GM12878 (cell line): ENCODE measurements around the gene SPATA24. TPM values are rescaled to one million over a fixed set of nuclear protein-coding genes. Genes with fewer than 3 reads are reported as not detected.

Experiments used
- ATAC-seq: fragments of 200-7000 bp; cut with Tn5 transposase; 3 replicates; pipeline ENCODE4 v1.9.1; 2020; ENCODE audit warnings: mild to moderate bottlenecking, moderate library complexity
- BruUV-seq: library from RNA; stranded (reverse); fragments of 400-500 nt; replicated peaks from 2 replicates; lab custom pipeline; 2021; lab: Mats Ljungman, UMichigan
- CTCF ChIA-PET: fragments of 300-600 bp; sonication (Branson Sonifier 250); formaldehyde crosslinking; extraction: SDS; loops from one replicate; lab custom pipeline; 2021; ENCODE audit warnings: inconsistent platforms; lab: Yijun Ruan, JAX
- POLR2A ChIA-PET: fragments of 350-600 bp; formaldehyde crosslinking; extraction: SDS; loops from one replicate; lab custom pipeline; 2021; ENCODE audit warnings: inconsistent platforms; lab: Charles Lee
- RAD21 ChIA-PET: fragments of 300-600 bp; sonication (Branson Sonifier 250); formaldehyde crosslinking; loops from one replicate; lab custom pipeline; 2023; ENCODE audit warnings: antibody characterized with exemption; ENCODE audit not compliant: unreplicated experiment; lab: Charles Lee
- SMC1A ChIA-PET: fragments of 300-600 bp; sonication (Branson Sonifier 250); formaldehyde crosslinking; loops from one replicate; lab custom pipeline; 2023; ENCODE audit not compliant: unreplicated experiment, uncharacterized antibody; lab: Charles Lee
- DNase-seq: peaks from one replicate; pipeline ENCODE4 v3.0.0-alpha.2; 2011; ENCODE audit warnings: low read depth, low spot score
- FAIRE-seq: peaks from 3 replicates; lab custom pipeline; 2011; peaks lifted over from hg19 to GRCh38; lab: Jason Lieb, UNC
- H2AFZ ChIP-seq: 2 replicates; pipeline ENCODE4 v1.6.0; 2011; ENCODE audit warnings: low read depth, low read length, control low read depth; ENCODE audit not compliant: control insufficient read depth
- H3K27ac ChIP-seq: 2 replicates; pipeline ENCODE4 v1.5.1; 2011; ENCODE audit warnings: control low read depth; ENCODE audit not compliant: control insufficient read depth, insufficient read depth
- H3K27me3 ChIP-seq, 2 experiments: replicated peaks in 1 of 2; 2 replicates each; pipeline versions ENCODE4 v1.6.0 to v1.6.1; 2011; ENCODE audit warnings: low read length in 1 of 2; ENCODE audit not compliant: control insufficient read depth in 2 of 2, insufficient read depth in 2 of 2
- H3K36me3 ChIP-seq, 2 experiments: 2 replicates each; pipeline ENCODE4 v1.5.1; 2011; ENCODE audit warnings: low read length in 1 of 2; ENCODE audit not compliant: control insufficient read depth in 2 of 2, insufficient read depth in 2 of 2
- H3K4me1 ChIP-seq: 2 replicates; pipeline ENCODE4 v1.6.1; 2011; ENCODE audit warnings: mild to moderate bottlenecking, low read length, moderate library complexity, mixed read lengths; ENCODE audit not compliant: control insufficient read depth, insufficient read depth
- H3K4me2 ChIP-seq: 2 replicates; pipeline ENCODE4 v1.6.0; 2011; ENCODE audit warnings: control low read depth; ENCODE audit not compliant: control insufficient read depth, insufficient read depth
- H3K4me3 ChIP-seq: fragments of 200-600 bp; sonication (generic); 2 replicates; pipeline ENCODE4 v1.5.1; 2016
- H3K79me2 ChIP-seq: 2 replicates; pipeline ENCODE4 v1.6.0; 2011; ENCODE audit warnings: low read length; ENCODE audit not compliant: control insufficient read depth, insufficient read depth
- H3K9ac ChIP-seq: 2 replicates; pipeline ENCODE4 v1.8.0; 2011; ENCODE audit warnings: low read length, control low read depth, mixed read lengths; ENCODE audit not compliant: control insufficient read depth, insufficient read depth
- H3K9me3 ChIP-seq: replicated peaks from 3 replicates; pipeline ENCODE4 v1.5.1; 2011; ENCODE audit warnings: mild to moderate bottlenecking, low read length; ENCODE audit not compliant: control insufficient read depth, insufficient read depth
- H4K20me1 ChIP-seq: 2 replicates; pipeline ENCODE4 v1.6.0; 2011; ENCODE audit not compliant: control insufficient read depth, insufficient read depth
- DPF2 ChIP-seq: fragments of 450-650 bp; IDR thresholded peaks from 2 replicates; pipeline ENCODE4 v1.6.1; 2017; ENCODE audit warnings: mild to moderate bottlenecking
- FOXK2 ChIP-seq: fragments of 450-650 bp; IDR thresholded peaks from 2 replicates; pipeline ENCODE4 v1.6.1; 2017; ENCODE audit warnings: mild to moderate bottlenecking, moderate library complexity
- MTA3 ChIP-seq: IDR thresholded peaks from 2 replicates; pipeline ENCODE4 v1.6.1; 2012; ENCODE audit warnings: low read length, inconsistent platforms, borderline replicate concordance
- NR2C2 ChIP-seq: IDR thresholded peaks from 2 replicates; pipeline ENCODE4 v1.6.1; 2011; ENCODE audit warnings: borderline replicate concordance, low read depth; ENCODE audit not compliant: control insufficient read depth, insufficient read length
- TAF1 ChIP-seq: IDR thresholded peaks from 2 replicates; pipeline ENCODE4 v1.6.1; 2011; ENCODE audit warnings: mild to moderate bottlenecking, low read depth, low read length, borderline replicate concordance
- WGBS: methylation state at CpG from one replicate; pipeline ENCODE4 v1.1.6; 2016; ENCODE audit warnings: low lambda C conversion rate; ENCODE audit not compliant: insufficient replicate concordance, insufficient coverage; ENCODE audit errors: missing lambda C conversion rate; 5-methylcytosine and 5-hydroxymethylcytosine counted together
- in situ Hi-C: fragments of 300-500 bp; cut with MboI; formaldehyde crosslinking; loops from 9 replicates; pipeline ENCODE4 v1.14.3; 2018; ENCODE audit warnings: mixed read lengths
- intact Hi-C: fragments of 100-400 bp; cut with micrococcal nuclease; formaldehyde crosslinking; loops from one replicate; pipeline ENCODE4 v1.14.2; 2022; ENCODE audit not compliant: unreplicated experiment
- polyA plus RNA-seq, 11 experiments: library from polyadenylated mRNA; depleted of rRNA in 4 of 11; unstranded in 6 of 11; stranded (reverse) in 5 of 11; fragments of >200 nt; fragmentation: Nextera tagmentation in 4 of 11; fragmentation: Illumina TruSeq in 1 of 11; extraction: Ambion mirVana in 4 of 11; extraction: Trizol in 1 of 11; gene quantifications; 1 replicate in 1 of 11; 2 replicates in 10 of 11; pipeline versions ENCODE4 v1.2.1 to v1.2.3, GENCODE V29; 2011 to 2016; ENCODE audit warnings: inconsistent platforms in 2 of 11, missing spikeins in 2 of 11, low read depth in 1 of 11
- total RNA-seq, 4 experiments: library from RNA; depleted of rRNA in 3 of 4; stranded (reverse); fragments of >200 nt in 3 of 4; fragmentation: Illumina TruSeq in 1 of 4; extraction: Trizol in 1 of 4; gene quantifications; 2 replicates each; pipeline versions ENCODE4 v1.2.1 to v1.2.3, GENCODE V29; 2013 to 2021
- TF ChIP-seq, protein P1 (sequence below): fragments of 450-650 bp; formaldehyde crosslinking; IDR thresholded peaks from 2 replicates; pipeline ENCODE4 v1.4.0; 2020; ENCODE audit warnings: mild to moderate bottlenecking, moderate library complexity
- TF ChIP-seq, protein P2 (sequence below): IDR thresholded peaks from 2 replicates; pipeline ENCODE4 v1.6.1; 2011; ENCODE audit warnings: borderline replicate concordance, low read depth, mild to moderate bottlenecking, moderate library complexity, low read length; ENCODE audit not compliant: insufficient read depth, poor library complexity, severe bottlenecking
- TF ChIP-seq, protein P3 (sequence below): fragments of 450-650 bp; IDR thresholded peaks from 2 replicates; pipeline ENCODE4 v1.6.1; 2017; ENCODE audit warnings: borderline replicate concordance
- TF ChIP-seq, protein P4 (sequence below): IDR thresholded peaks from 2 replicates; pipeline ENCODE4 v1.6.1; 2011; ENCODE audit warnings: low read depth, mild to moderate bottlenecking, low read length, moderate library complexity, borderline replicate concordance; ENCODE audit errors: extremely low read depth
- TF ChIP-seq, protein P5 (sequence below): fragments of 150-350 bp; IDR thresholded peaks from 2 replicates; pipeline ENCODE4 v1.6.1; 2016; ENCODE audit warnings: low read depth, low read length

The SPATA24 gene
- total and polyA plus RNA-seq, 10 of the 15 experiments (the other 5 are each of a cell fraction or from before 2014, with no cell fraction given), result 4.1 to 9.8 (median 7.3) TPM

DNA sequence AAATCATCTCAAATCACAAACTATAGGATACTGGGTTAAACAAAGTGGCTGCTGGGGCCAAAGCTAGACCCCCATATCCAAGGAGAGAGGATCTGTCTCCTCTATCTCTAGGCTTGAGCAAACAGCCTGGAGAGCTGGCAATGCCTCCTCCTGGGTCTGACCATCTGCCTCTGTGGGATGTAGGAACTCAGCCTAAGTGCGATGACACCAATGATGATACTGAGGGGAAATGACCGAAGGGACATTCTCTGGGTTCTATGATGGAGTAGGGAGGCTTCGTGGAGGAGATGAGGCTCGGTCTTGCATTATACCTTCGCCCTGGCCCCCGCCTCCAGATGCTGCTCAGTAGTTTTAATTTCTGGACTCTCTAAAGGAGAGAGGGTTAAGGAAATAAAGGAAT is 9.3 kb upstream of the SPATA24 start:
- WGBS, result 88% methylated on average over 6 of the region's 6 CpGs

More for the DNA sequence above, 9.3 kb upstream of the SPATA24 start:
- Histone ChIP-seq H3K4me2 (no peak overlapping the region), H3K9me3 (no peaks in the 10 kb centered on the region), H3K4me1 (peaks cover 21% of the 10 kb centered on the region), H3K4me3 (no peak overlapping the region), H3K79me2 (no peaks in the 10 kb centered on the region), H2AFZ (no peak overlapping the region), H3K27me3 (no peaks in the 10 kb centered on the region), H4K20me1 (no peaks in the 10 kb centered on the region), H3K9ac (no peak overlapping the region), H3K27ac (no peak overlapping the region), H3K36me3 (no peaks in the 10 kb centered on the region)
- FAIRE-seq, result no peak
- DNase-seq, result no peak
- BruUV-seq, result no TSS peak
- in situ Hi-C loops (no loop called here), intact Hi-C loops (no loop called here)
- ChIA-PET POLR2A (interaction anchor here (1.2 kb wide), 3 partner anchors 9 to 25 kb away, joined by 3 to 4 read pairs (median 4); no protein-coding TSS in a partner anchor), CTCF (interaction anchor here (1.2 to 3.8 kb wide), 2 partner anchors 9 to 100 kb away, joined by 5 to 24 read pairs; no protein-coding TSS in a partner anchor), RAD21 (no interaction called here), SMC1A (interaction anchor here (1.1 to 2.2 kb wide), 4 partner anchors 10 to 104 kb away, joined by 3 to 19 read pairs (median 6); no protein-coding TSS in a partner anchor)
- TF ChIP-seq, protein P1, sequence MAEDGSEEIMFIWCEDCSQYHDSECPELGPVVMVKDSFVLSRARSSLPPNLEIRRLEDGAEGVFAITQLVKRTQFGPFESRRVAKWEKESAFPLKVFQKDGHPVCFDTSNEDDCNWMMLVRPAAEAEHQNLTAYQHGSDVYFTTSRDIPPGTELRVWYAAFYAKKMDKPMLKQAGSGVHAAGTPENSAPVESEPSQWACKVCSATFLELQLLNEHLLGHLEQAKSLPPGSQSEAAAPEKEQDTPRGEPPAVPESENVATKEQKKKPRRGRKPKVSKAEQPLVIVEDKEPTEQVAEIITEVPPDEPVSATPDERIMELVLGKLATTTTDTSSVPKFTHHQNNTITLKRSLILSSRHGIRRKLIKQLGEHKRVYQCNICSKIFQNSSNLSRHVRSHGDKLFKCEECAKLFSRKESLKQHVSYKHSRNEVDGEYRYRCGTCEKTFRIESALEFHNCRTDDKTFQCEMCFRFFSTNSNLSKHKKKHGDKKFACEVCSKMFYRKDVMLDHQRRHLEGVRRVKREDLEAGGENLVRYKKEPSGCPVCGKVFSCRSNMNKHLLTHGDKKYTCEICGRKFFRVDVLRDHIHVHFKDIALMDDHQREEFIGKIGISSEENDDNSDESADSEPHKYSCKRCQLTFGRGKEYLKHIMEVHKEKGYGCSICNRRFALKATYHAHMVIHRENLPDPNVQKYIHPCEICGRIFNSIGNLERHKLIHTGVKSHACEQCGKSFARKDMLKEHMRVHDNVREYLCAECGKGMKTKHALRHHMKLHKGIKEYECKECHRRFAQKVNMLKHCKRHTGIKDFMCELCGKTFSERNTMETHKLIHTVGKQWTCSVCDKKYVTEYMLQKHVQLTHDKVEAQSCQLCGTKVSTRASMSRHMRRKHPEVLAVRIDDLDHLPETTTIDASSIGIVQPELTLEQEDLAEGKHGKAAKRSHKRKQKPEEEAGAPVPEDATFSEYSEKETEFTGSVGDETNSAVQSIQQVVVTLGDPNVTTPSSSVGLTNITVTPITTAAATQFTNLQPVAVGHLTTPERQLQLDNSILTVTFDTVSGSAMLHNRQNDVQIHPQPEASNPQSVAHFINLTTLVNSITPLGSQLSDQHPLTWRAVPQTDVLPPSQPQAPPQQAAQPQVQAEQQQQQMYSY (CRISPR knock-in tag), result no peak
- TF ChIP-seq MTA3 (no peak), TAF1 (no peak), DPF2 (no peak), FOXK2 (no peak), NR2C2 (no peak)
- TF ChIP-seq, protein P2, sequence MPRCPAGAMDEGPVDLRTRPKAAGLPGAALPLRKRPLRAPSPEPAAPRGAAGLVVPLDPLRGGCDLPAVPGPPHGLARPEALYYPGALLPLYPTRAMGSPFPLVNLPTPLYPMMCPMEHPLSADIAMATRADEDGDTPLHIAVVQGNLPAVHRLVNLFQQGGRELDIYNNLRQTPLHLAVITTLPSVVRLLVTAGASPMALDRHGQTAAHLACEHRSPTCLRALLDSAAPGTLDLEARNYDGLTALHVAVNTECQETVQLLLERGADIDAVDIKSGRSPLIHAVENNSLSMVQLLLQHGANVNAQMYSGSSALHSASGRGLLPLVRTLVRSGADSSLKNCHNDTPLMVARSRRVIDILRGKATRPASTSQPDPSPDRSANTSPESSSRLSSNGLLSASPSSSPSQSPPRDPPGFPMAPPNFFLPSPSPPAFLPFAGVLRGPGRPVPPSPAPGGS, result no peak
- TF ChIP-seq, protein P3, sequence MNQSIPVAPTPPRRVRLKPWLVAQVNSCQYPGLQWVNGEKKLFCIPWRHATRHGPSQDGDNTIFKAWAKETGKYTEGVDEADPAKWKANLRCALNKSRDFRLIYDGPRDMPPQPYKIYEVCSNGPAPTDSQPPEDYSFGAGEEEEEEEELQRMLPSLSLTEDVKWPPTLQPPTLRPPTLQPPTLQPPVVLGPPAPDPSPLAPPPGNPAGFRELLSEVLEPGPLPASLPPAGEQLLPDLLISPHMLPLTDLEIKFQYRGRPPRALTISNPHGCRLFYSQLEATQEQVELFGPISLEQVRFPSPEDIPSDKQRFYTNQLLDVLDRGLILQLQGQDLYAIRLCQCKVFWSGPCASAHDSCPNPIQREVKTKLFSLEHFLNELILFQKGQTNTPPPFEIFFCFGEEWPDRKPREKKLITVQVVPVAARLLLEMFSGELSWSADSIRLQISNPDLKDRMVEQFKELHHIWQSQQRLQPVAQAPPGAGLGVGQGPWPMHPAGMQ, result no peak
- TF ChIP-seq, protein P4, sequence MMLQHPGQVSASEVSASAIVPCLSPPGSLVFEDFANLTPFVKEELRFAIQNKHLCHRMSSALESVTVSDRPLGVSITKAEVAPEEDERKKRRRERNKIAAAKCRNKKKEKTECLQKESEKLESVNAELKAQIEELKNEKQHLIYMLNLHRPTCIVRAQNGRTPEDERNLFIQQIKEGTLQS, result no peak
- TF ChIP-seq, protein P5, sequence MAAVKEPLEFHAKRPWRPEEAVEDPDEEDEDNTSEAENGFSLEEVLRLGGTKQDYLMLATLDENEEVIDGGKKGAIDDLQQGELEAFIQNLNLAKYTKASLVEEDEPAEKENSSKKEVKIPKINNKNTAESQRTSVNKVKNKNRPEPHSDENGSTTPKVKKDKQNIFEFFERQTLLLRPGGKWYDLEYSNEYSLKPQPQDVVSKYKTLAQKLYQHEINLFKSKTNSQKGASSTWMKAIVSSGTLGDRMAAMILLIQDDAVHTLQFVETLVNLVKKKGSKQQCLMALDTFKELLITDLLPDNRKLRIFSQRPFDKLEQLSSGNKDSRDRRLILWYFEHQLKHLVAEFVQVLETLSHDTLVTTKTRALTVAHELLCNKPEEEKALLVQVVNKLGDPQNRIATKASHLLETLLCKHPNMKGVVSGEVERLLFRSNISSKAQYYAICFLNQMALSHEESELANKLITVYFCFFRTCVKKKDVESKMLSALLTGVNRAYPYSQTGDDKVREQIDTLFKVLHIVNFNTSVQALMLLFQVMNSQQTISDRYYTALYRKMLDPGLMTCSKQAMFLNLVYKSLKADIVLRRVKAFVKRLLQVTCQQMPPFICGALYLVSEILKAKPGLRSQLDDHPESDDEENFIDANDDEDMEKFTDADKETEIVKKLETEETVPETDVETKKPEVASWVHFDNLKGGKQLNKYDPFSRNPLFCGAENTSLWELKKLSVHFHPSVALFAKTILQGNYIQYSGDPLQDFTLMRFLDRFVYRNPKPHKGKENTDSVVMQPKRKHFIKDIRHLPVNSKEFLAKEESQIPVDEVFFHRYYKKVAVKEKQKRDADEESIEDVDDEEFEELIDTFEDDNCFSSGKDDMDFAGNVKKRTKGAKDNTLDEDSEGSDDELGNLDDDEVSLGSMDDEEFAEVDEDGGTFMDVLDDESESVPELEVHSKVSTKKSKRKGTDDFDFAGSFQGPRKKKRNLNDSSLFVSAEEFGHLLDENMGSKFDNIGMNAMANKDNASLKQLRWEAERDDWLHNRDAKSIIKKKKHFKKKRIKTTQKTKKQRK, result no peak
- no peak for ATAC-seq
